Measurements from ENCODE around the gene PLAU.
"Not testable (repeated sequence)": the region's sequence is repeated elsewhere in the genome, so short reads cannot be mapped to it uniquely, and the experiment has no call there.

Gene PLAU

DNA sequence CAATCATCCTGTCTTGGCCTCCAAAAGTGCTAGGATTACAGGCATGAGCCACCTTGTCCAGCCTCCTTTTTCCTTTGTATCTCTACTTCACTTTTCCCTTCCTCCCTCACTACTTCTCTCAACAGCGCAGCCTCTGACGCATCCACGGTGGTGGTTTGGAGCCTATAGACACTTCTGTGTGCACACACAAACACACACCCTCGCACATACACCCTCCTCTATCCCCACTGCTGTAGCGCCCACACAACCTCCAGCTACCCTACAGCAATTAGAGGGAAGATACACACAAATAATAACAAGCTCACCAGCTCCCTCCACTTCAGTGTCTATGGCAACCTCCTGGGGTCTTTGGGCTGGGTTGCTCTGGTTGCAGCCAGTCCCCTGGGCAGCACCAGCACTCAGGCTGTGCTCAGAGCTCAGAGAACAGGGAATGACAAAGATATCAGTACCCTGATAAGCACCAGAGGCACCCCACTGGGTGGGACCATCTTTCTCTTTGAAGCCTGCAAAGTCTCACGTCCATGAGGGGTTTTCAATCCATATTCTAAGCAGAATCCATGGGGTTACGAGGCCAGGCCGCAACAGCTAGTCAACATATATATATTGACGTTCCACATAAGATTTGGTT is 33.3 kb upstream of the PLAU start:
- no peak for DNase-seq

DNA sequence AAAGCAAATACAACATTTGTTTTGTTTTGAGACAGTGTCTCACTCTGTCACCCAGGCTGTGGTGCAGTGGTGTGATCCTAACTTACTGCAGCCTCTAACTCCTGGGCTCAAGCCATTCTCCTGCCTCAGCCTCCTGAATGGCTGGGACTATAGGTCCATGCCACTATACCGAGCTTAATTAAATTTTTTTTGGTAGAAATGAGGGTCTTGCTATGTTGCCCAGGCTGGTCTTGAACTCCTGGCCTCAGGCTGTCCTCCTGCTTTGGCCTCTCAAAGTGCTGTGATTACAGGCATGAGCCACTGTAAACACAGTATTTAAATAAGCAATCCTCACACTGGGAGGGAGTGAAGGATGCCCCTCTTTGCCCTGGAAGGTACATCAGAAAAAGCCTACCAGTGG is 32.6 kb upstream of the PLAU start:
- no peak for DNase-seq

DNA sequence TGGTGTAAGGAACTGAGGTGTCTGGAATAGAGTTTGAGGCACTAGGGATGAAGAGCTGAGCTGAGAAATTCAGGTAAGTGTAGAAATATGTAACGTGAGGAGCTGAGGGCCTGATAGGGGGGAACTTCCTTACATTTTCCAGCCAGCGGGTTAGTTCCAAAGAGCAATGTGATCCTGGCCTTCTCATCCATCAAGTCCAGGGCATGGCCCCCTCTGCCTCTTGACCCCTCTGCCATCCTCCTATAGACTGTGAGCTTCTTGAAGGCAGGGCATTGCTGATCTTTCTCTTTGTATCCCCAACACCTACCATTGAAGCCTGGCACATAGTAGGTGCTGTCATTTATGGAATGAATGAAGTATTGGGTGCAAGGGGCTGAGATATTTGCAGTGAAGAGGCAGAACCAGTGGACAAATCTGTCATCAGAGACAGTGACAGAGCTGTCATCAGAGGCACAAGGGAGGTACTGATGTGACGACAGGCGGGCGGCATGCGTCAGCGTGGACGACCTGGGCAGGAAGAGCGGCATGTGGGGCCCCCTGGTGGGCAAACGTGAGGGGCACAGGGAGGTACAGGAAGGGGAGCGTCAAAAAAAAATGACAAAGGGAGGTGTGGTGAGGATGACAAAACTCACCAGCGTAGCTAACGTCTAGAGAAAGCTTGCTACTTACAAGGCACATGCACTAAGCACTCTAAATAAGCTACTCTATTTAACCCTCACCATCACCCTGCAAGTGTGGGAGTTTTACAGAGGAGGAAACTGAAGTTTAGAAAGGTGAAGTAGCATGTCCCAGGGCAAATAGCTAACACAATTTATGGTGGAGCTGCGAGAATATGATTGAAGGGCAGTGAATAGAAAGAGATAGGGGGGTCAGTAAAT is 31.4 kb upstream of the PLAU start:
- peak; percentile 86 for DNase-seq

DNA sequence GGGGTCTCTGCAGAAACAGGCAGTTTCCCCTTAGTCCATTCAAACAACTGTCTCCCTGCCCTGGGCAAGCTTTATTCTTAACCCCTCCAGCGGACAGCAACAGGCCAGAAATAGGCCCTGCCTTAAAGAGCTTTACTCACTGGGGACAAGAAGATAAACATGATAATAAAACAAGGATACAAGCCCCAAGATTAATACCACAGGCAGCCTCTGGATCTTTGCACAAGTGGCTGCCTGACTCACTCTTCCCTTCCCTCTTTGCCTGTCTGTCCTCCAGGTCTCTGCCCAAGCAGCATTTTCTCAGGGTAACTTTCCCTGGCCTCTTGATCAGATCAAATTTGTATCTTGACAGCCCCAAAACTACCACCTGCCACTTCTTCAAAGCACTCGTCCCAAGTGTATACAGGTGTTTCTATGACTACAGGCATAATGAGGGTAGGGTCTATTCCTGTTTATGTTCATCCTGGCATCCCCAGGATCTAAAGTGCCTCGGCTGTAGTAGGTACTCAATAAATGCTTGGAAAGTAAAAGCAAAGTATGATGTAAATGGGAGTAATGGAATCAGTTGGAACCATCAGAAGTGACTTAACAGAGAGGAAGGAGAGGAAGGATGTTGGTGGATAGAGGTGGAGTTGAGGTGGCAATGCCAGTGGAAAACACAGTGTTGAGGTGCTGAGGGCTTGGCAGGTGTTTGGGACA is 29.6 kb upstream of the PLAU start:
- no peak for DNase-seq

DNA sequence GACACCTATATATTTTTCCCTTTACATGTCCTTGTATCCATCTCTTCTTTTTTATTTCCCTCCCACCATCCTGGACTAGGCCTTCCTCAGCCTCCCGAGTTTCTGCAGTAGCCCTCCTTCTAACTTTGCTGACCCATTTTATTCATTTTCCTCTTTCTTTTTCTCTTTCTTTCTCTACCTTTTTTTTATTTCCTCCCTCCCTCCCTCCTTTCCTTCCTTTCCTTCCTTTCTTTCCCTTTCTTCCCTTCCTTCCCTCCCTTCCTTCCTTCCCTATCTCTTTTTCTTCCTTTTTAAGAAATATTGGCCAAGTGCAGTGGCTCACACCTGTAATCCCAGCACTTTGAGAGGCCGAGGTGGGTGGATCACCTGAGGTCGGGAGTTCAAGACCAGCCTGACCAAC is 26.9 kb upstream of the PLAU start:
- DNase-seq = no peak

DNA sequence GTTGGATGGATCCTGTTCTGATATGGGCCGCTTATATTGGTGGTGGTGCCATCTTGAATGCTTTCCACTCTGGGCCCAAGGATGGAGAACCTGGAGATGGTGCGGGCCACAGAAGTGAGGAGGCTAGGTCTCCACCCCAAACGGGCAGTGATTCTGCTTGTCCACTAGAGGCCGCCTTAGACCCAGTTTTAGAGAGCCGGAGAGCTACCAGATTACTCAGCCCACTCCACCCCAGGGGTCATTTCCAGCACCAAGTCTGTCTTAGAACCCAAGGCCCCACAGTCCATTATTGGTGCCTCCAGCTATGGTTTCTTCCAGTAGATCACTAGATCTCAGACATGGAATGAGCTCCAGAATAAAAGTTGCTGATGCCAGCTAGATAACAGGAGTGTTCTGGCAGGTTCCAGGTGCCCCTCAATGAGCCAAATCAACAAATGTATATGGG is 24.8 kb upstream of the PLAU start:
- DNase-seq = peak; percentile 82

DNA sequence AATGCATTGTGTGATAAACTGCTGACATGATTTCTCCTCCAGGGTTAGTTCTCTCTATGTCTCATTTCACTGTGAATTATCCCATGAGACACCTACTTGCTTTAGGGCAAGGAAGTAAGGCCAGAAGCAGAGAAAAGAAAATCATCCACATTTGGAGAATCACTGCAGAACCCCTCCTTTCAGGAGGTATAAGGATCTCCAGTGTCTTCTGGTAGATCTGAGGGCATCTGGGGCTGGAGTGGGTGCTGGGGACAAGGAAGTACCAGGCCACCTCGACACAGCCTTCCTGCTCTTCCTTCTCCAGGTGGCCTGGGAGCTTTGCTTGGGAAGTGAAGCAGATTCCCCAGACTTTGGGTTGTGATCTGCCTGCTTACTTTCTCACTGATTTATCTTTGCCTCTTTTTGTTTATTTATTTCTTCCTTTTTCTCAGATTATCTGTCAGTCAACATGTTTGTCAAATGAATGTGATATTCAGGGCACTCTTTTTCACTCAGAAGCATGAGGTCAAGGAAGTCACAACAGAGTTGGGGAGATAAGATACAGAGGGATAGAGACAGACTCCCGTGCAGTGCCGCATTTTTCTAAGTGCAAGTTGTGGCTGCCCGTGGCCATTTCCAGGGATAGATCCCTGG is 24.2 kb upstream of the PLAU start:
- DNase-seq = no peak

DNA sequence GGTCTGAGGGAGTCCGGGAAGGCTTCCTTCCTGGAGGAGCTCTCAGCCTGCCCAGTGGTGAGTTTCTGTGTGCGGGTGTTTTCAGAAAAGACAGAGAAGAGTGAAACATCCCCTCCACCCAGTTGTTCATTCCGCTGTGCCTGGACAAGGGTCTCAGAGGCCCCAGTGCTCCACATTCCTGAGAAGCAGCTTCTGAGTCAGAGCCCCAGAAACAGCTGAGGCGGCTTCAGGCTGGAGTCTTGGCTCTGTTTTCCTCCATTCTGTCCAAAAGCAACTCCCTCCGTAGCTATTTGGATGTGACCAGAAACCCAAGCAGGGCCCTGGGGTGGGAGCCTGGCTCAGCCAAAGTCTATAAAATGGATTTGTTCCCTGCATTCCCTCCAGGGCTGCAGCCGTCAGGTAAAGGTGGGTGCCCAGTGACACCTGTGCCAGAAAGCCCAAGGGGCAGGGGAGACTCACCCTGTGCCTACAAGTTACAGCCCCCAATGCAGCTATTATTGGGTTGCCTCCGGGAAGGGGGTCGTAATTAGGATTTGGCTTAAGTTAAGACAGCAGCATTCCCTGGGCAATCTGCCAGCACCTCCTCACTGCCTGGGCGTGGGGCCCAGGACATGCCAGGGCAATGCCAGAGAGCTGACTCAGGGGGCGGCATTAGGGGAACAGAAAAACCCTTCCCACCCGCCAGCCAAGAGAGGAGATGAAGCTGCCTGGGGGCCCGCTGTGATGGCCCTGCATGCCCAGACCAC is 23.5 kb upstream of the PLAU start:
- peak; percentile 88 for DNase-seq

DNA sequence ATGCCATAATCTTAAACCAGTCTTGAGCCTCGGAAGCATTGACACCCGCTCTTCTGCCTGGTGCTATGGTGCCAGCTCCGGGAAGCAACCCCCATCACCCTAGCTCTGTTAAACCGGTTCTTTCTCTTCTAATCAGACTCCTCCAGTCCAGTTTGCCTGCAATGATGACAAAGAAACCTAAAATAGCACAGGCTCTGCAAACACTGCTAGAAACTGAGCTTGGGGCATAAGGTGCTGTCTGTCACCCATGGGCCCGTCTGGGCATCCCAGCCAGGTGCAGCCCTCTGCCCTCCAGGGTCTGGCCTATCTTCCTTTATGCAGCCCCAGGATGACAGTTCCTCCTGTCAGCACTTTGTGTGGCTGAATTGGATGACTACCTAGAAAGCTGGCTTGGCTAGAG is 22.4 kb upstream of the PLAU start:
- no peak for DNase-seq

DNA sequence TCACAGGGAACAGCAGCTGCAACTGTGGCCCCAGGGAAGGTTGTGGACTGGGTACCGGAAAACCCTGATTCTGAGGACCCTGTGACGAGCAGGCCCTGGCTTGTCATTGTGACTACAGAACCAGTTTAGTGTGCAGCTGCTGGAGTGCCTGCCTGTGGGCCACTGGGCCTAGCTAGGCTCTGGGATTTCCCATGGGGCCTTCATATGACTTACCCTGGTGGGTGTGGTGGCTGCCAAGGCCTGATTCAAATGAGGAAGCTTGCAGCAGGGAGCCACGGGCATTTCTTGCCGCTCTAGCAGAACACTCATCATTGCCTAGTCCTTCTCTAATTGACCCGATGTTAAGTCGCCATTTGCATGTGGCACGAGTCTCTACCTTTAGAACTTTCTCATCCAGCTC is 21.9 kb upstream of the PLAU start:
- no peak for DNase-seq

DNA sequence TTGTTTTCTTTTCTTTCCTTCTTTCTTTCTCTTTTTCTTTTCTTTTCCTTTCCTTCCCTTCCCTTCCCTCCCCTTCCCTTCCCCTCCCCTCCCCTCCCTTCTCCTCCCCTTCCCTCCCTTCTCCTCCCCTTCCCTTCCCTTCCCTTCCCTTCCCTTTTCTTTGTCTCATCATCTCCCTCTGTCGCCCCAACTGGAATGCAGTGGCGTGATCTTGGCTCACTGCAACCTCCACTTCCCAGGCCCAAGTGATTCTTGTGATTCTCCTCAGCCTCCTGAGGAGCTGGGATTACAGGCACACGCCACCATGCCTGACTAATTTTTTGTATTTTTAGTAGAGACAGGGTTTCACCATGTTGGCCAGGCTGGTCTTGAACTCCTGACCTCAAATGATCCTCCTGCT is 21.5 kb upstream of the PLAU start:
- not testable (repeated sequence) for DNase-seq

DNA sequence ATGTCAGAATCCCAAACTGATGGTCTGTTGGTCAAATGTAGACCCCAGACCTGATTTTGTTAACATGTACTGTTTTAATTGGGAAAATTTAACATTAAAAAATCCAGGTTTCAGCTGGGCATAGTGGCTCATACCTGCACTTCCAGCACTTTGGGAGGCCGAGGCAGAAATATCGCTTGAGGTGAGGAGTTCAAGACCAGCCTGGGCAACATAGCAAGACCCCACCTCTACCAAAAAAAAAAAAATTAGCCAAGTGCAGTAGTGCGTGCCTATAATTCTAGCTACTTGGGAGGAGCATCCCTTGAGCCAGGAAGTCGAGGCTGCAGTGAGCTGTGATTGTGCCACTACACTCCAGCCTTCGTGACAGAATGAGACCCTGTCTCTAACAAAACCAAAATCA is 20.7 kb upstream of the PLAU start:
- DNase-seq = no peak

DNA sequence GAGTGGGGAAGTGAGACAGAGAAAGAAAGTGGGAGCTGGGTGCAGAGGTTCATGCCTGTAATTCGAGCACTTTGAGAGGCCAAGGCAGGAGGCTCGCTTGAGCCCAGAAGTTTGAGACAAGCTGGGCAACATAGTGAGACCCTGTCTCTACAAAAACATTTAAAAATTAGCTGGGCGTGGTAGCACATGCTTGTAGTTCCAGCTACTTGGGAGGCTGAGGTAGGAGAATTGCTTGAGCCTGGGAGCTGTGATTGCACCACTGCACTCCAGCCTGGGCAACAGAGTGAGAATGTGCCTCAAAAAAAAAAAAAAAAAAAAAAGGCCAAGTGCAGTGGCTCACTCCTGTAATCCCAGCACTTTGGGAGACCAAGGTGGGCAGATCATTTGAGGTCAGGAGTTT is 20.1 kb upstream of the PLAU start:
- not testable (repeated sequence) for DNase-seq

DNA sequence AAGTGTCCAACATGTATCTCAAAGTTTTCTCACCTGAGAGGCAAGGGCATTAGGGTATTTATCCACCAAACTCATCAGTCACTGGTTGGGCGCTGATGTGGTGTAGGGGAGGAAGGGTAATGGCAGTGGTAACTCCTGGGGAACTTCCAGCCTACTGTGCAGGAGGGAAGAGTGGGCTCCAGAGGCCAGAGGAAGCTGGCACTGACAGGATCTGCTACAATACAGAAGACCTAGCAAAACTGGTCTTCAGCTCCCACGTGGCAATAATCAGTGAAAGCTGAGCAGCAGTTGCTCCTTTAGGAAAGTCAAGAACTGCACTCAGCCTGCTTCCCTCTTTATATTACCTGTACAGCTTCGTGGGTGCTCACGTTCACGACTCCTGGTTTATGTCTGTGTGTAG is 19.4 kb upstream of the PLAU start:
- DNase-seq = no peak

DNA sequence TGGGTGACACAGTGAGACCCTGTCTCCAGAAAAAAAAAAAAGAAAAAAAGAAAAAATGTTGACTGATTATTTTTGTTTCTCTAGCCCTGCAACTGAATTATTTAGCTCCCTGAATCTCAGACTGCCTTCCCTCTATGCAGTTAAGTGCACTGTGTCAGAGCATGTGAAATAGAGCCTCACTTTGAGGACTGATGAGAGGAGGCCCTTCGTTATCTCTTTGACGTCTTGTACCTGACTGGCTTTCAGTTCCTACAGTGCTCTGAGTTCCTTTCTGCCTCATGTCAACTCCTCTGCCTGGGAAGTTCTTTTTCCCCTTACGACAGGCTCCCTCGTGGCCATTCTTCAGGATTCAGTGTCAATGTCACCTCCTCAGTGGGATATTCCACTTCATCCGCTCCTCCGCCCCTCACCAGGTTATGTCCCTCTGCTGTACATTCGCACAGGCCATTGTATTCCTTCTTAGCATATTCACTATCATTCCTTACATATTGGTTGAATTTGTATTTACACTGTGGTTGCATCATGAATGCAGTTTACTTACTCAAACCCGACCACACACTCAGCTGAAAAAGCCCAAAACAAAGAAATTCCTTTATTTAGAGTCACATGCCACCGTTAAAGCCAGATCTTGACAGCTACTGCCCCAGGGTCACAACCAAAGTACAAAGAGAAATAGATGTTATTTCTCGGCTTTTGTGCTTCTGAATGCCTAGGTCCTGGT is 18.5 kb upstream of the PLAU start:
- DNase-seq = no peak

DNA sequence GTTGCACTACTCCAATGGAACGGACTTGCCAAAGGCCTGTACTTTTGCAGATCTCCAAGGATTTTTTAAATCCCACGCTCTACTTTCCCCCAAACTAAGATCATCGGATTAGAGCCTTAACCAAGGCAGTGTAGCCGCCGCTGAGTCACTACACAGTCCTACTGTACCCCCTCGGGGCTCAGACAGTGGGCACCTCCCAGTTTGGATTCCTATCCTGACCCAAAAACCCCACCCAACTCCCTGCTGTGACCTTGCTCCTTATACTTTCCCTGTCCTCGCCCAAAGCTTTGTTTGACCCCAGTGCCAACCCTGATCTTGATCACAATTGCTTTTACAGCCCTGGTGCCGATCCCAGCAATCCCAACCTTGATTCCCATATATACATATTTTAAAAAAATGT is 17.5 kb upstream of the PLAU start:
- DNase-seq = no peak

DNA sequence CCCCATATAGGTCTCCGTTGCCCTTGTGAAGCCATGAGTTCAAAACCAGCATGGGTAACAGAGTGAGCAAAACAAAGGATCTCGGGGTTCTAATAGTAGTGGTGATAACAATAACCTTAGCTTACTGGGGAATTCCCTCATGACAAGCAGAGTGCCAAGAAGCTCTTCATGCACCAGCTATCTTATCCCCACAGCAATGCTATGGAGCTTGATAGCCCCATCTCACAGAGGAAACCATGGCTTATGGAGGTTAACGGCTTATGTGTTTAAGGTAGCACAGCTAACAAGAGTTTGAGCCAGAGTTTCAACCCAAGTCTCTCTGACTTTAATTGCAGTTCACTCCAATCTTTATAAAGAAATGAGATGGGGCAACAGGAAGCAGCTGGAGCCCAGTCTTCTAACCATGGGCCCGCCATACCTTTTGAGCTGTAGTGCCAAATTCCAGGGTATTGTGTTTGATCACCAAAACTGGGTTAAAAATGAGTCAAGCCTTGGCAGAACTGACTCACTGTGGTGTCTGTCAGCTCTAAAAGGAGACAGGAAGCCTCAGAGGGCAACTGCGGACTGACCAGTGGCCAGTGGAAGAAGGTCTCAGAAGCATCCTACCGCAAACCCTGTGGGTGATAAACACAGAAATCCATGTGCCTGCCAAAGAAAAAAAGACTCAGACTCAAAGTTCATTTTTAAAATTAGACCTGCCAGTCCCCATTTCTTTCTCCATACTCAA is 16.5 kb upstream of the PLAU start:
- no peak for DNase-seq

DNA sequence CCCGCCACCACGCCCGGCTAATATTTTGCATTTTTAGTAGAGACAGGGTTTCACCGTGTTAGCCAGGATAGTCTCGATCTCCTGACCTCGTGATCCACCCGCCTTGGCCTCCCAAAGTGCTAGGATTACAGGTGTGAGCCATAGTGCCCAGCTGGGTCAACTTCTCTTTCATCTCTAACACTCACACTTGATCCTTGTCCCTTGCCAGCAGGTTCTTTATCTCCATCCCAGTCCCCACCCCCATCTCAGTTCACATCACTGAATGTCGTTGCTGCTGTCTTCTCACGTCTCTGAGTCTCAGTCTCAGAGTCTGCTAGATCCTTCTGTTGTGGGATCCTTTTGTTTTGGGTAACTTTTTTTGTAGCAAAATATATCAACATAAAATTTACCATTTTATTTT is 15.6 kb upstream of the PLAU start:
- not testable (repeated sequence) for DNase-seq

DNA sequence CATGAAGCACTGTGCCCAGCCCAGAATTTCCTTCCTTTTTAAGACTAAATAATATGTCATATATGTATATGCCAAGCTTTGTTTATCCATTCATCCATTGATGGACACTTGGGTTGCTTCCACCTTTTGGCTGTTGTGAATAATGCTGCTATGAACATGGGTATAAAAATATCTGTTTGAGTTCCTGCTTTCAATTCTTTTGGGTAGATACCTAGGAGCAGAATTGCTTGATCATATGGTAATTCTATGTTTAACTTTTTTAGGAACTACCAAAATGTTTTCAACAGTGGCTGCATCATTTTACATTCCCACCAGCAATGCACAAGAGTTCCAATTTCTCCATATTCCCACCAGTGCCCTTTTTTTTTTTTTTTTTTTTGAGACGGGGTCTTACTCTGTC is 13.2 kb upstream of the PLAU start:
- no peak for DNase-seq

DNA sequence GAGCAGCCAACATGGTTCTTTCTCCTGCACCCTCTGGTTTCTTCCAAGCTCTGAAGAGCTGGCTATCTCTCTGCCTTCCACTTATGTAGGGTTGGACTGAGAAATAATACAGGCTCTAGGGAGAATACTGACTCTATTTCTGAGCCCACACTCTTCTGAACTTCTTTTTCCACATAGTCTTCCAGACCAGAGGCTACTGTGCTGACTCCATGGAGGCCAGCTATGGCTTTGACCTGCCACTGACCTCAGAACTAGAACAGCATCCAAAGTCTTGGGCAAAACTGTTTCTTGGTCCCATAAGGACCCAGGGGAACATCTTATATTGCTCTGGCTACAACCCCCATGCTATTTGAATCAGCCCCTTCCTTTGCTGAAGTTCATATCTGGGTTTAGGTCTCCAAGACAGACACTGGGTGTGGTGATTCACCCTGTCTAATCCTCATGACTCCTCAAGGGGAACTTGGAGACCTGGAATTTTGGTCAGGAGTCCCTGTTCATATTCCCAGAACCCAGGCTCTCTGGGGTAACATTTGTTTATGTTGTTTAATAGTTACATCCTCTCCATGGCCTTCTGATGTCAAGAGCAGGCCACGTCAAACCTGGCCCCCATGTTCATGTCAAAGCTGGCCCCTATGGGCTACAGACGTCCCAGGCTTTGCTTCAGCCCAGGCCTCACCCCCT is 12.1 kb upstream of the PLAU start:
- no peak for DNase-seq

DNA sequence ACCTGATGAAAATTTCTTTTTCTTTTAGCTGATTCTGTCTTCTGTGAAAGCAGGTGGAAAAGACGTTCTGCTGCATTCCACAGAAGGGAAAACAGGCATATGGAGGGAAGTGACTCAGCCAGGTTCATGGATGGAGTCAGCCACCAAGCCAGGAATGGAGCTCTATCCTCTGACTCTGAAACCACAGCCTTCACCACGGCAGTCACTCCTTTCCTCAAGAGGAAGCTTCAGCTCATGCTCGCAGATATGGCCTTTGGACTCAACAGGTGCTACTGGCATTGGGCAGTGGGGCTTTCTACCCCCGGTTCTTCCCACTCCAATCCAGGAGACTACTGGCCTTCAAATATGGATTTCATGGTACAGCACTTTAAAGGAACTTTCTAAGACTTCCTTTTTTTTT is 11.5 kb upstream of the PLAU start:
- DNase-seq = no peak

Data from right forelimb (tissue), 1 donor.